Measurements from ENCODE around the gene TRPV4. TPM values are rescaled to one million over a fixed set of nuclear protein-coding genes. Genes with fewer than 3 reads are reported as not detected.
"Not testable (repeated sequence)": the region's sequence is repeated elsewhere in the genome, so short reads cannot be mapped to it uniquely, and the experiment has no call there.

TRPV4 gene
- total and polyA plus RNA-seq, 5 experiments from 2014 or later = not detected

DNA sequence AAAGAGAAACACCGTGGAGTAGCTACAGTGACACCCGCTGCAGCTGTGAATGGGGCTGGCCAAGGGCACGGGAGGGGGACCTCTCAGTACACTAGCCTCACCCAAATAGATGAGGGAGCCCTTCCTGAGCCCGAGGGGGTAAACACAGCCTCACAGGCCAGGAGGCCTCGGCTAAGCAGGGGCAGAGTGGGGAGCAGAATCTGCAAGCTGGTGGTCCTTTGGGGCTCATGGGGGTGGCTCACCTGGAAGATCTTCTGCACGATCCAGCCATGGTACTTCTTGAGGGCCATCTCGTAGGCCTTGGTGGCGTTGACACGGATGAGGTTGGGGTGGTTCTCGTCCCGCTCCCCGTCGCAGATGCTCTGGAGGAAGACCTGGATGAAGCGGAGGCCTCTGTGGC, 22.2 kb upstream of the TRPV4 start:
- Mint-ChIP-seq H3K27me3 (no peaks in the 10 kb centered on the region), H3K4me3 (no peak overlapping the region), H3K9me3 (no peaks in the 10 kb centered on the region), H3K27ac (no peak overlapping the region), H3K36me3 (peaks cover 0 to 34% (median 3%) of the 10 kb centered on the region in 3 donors), H3K4me1 (peaks cover 0 to 10% (median 4%) of the 10 kb centered on the region in 4 donors)
- ATAC-seq (no peak), DNase-seq (no peak)
- POLR2A ChIA-PET = interaction anchor here (1.2 kb wide), 1 partner anchor 23 kb away, joined by 3 read pairs; no protein-coding TSS in a partner anchor

DNA sequence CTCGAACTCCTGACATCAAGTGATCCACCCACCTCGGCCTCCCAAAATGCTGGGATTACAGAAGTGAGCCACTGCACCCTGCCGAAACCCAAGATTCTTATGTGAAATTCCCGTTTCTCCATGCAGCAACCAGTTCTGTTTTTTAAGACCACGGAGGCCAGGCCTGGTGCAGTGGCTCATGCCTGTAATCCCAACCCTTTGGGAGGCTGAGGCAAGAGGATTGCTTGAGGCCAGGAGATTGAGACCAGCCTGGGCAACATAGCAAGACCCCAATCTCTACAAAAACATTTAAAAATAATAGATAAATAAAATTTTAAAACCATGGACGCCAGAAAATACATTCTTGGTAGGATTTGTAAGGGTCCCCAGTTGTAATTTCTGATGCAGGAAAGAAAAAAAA, 17.3 kb upstream of the TRPV4 start:
- not testable (repeated sequence) for DNase-seq

DNA sequence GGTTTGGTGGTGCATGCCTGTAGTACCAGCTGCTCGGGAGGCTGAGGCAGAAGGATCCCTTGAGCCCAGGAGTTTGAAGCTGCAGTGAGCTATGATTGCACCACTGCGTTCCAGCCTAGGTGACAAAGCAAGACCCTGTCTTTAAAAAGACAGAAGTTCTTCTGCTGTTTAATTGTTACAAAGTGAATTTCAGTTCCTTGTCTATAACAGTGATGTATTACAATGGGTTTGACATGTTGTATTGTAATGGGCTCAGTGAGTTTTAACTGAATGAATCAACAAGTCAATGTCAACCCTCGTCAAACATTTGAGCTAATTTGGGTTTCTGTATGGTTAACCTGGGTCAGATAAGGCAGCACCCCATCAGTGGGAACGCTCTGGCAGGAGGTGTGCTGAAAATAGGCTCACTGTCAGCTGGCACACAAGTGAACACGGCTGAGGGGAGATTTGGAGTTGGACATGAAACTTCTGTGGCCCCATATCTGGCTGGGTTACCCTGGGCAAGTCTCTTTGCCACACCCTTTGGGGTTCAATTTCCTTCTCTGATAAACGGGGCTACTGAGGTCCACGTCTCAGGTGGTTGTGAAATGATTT, 14.0 kb upstream of the TRPV4 start:
- H3K9me3 Mint-ChIP-seq = no peaks in the 10 kb centered on the region
- H3K36me3 Mint-ChIP-seq = peaks cover 0 to 11% (median 0%) of the 10 kb centered on the region in 3 donors
- ATAC-seq (no peak), DNase-seq (no peak)
- no peaks in the 10 kb centered on the region for H3K27me3 Mint-ChIP-seq
- POLR2A ChIA-PET = interaction anchor here (0.8 to 1.0 kb wide), 2 partner anchors 39 to 93 kb away, joined by 3 read pairs; no protein-coding TSS in a partner anchor
- H3K4me1 Mint-ChIP-seq = peaks cover 0 to 13% (median 5%) of the 10 kb centered on the region in 4 donors
- no peak overlapping the region for H3K4me3 Mint-ChIP-seq
- H3K27ac Mint-ChIP-seq = peak overlapping the region in 1 of 10 donors; percentile 1

More for the DNA sequence above, 17.3 kb upstream of the TRPV4 start:
- H3K27me3 Mint-ChIP-seq, H3K9me3 Mint-ChIP-seq, POLR2A ChIA-PET, ATAC-seq, H3K4me3 Mint-ChIP-seq, H3K4me1 Mint-ChIP-seq, H3K27ac Mint-ChIP-seq: not testable (repeated sequence)
- H3K36me3 Mint-ChIP-seq = peaks cover 0 to 24% (median 0%) of the 10 kb centered on the region in 3 donors

DNA sequence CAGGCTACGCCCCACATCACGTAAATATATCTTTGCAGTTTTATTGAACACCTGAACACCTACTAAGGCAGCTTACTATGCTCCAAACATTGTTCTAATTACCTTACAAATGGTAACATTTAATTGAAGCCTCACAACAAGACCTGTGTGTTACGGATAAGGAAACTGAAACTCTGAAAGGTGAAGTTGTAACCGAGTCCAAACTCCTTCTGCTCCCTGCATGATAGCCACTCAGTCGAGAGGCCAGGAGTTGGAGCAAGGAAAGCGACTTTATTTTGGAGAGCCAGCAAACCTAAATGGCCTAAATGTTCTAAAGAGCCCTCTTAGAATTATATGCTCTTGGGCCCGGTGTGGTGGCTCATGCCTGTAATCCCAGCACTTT, 12.6 kb upstream of the TRPV4 start:
- peak overlapping the region in 3 of 10 donors; percentile 3 to 21 (median 14) for H3K4me3 Mint-ChIP-seq
- POLR2A ChIA-PET = no interaction called here
- H3K4me1 Mint-ChIP-seq = peaks cover 0 to 13% (median 5%) of the 10 kb centered on the region in 4 donors
- H3K27ac Mint-ChIP-seq = no peak overlapping the region
- DNase-seq (no peak), ATAC-seq (no peak)
- no peaks in the 10 kb centered on the region for H3K9me3 Mint-ChIP-seq
- peaks cover 0 to under 1% (median 0%) of the 10 kb centered on the region in 3 donors for H3K36me3 Mint-ChIP-seq
- no peaks in the 10 kb centered on the region for H3K27me3 Mint-ChIP-seq

DNA sequence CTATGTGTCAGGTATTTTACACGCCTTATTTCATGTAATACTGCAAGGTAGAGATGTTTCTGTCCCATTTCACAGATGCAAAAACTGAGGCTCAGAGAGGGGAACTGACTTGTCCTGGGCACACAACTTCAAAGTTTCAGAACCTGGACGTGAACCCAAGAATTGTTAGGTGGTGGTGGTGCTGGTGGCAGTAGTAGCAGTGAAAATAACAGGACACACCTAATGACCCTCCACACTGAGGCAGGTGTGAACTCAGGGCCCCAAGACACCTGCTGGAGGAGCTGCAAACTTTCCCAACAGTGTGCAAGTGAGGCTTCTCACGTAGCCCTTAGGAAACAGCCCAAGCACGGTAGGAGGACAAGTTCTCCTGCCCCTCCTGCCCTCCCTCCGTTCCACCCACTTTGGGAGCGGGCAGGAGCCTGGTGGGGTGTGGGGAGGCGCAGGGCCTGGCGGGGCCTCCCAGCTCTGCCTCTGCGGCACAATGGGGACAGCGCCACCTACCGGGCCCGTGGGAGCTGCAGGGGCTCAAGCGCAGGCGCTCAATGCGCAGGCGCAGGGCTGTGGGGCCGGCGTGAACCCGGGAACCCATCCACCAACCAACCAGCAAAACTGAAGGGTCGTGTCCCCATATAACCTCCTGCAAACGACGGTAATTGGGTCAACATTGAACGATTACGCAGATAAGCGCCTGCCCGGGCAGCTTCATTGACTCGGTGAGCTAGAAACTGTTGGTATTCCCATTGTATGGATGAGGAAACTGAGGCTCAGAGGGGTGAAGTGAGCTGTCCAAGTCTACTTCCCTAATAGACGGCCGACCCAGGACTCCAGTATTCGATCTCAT, 12.0 kb upstream of the TRPV4 start:
- ATAC-seq (peak; percentile 95 to 98), DNase-seq (peak; percentile 70 to 94 (median 84))
- Mint-ChIP-seq H3K9me3 (no peaks in the 10 kb centered on the region), H3K4me3 (peak overlapping the region in 6 of 10 donors; percentile 3 to 64 (median 28)), H3K27me3 (no peaks in the 10 kb centered on the region), H3K36me3 (no peaks in the 10 kb centered on the region), H3K27ac (no peak overlapping the region), H3K4me1 (peaks cover 0 to 13% (median 5%) of the 10 kb centered on the region in 4 donors)
- POLR2A ChIA-PET = no interaction called here

DNA sequence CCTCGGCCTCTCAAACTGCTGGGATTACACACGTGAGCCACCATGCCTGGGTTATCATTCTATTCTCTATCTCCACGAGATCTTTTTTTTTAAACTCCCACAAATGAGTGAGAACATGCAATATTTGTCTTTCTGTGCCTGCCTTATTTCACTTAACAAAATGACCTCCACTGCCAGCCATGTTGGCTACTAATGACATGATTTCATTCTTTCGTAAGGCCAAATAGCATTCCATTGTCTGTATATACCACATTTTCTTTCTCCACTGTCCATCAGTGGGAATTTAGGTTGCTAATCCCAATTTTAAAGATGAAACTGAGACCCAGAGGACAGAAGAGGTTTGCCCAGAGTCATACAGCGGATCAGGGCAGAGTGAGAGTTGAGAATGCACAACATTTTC, 10.9 kb upstream of the TRPV4 start:
- ATAC-seq = no peak
- H3K4me3 Mint-ChIP-seq = no peak overlapping the region
- H3K4me1 Mint-ChIP-seq = peaks cover 0 to 13% (median 5%) of the 10 kb centered on the region in 4 donors
- peak overlapping the region in 2 of 10 donors; percentile 14 to 29 for H3K27ac Mint-ChIP-seq
- H3K36me3 Mint-ChIP-seq = no peaks in the 10 kb centered on the region
- no peaks in the 10 kb centered on the region for H3K27me3 Mint-ChIP-seq
- POLR2A ChIA-PET = no interaction called here
- H3K9me3 Mint-ChIP-seq = no peaks in the 10 kb centered on the region
- DNase-seq = no peak

DNA sequence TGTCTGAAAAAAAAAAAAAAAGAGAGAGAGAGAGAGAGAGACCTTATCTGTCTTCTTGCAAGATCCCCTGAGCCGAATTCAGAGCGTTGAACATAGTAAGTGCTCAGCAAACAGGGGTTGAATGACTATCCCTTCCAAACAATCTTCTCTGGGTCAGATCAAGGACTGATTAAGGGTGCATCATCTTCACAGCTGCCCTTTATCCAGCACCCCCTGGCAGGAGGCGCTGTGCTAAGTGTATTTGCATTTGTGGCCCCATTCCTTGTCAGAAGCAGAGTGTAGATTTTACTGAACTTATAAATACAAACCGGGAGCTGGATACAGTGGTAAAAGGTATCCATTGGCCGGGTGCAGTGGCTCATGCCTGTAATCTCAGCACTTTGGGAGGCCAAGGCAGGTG, 8.8 kb upstream of the TRPV4 start:
- POLR2A ChIA-PET = no interaction called here
- DNase-seq = no peak
- ATAC-seq = no peak
- Mint-ChIP-seq H3K4me1 (peaks cover 0 to 11% (median 5%) of the 10 kb centered on the region in 4 donors), H3K27me3 (no peaks in the 10 kb centered on the region), H3K36me3 (no peaks in the 10 kb centered on the region), H3K27ac (no peak overlapping the region), H3K4me3 (no peak overlapping the region), H3K9me3 (no peaks in the 10 kb centered on the region)

DNA sequence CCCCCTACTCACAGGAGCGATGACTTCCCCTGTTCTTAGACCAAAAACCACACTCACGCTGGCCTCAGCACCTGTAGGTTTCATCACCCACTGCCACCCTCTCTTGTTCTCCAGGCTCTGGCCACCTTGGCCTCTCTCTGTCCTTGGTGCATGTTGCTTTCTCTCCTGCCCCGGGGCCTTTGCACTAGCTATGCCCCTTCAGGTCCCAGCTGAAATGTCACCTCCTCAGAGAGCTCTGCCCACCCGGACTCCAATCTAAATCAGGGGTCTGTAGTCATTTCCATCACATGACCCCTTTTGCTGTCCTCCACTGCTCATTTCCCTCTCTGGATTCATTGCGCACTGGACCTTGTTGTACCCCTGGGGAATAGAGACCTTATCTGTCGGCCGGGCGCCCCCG, 8.2 kb upstream of the TRPV4 start:
- Mint-ChIP-seq H3K27ac (peak overlapping the region in 1 of 10 donors; percentile 12), H3K4me1 (peaks cover 0 to 11% (median 5%) of the 10 kb centered on the region in 4 donors), H3K27me3 (no peaks in the 10 kb centered on the region), H3K4me3 (no peak overlapping the region), H3K9me3 (no peaks in the 10 kb centered on the region), H3K36me3 (no peaks in the 10 kb centered on the region)
- ATAC-seq (no peak), DNase-seq (no peak)
- POLR2A ChIA-PET = no interaction called here

DNA sequence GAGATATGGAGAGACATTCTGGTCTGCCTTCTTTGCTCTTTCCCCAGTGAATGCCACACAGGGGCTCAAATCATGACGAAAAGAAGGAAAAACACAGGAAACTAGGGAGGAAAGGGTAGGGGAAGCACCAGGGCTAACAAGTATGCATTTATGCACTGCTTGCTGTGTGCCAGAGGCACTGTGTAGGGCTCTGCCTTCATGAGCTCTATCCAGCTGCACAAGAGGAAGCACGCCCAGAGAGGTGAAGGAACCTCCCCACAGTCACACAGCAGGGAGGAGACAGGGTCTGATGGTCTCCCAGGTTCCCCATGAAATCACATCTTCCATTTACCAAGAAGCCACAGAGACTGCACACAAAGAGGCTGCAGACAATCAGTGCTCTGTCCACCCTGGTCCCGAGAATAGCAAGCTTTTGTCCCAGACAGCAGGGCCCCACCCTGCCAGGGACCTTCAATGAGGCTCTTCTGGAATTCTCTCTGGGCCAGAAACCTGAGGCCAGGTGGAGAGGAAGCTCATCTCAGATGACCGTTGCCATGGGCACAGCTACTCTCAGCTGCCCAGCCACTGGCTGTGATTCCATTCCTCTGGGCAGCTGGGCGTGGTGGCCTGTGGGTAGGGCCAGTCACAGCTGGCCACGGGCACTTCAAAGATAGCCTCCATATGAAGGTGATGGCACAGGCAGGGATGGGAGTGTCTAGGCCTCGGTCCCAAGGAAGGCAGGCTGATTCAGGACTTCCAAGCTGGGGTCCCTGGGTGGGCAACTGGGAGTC, 7.3 kb upstream of the TRPV4 start:
- POLR2A ChIA-PET = no interaction called here

DNA sequence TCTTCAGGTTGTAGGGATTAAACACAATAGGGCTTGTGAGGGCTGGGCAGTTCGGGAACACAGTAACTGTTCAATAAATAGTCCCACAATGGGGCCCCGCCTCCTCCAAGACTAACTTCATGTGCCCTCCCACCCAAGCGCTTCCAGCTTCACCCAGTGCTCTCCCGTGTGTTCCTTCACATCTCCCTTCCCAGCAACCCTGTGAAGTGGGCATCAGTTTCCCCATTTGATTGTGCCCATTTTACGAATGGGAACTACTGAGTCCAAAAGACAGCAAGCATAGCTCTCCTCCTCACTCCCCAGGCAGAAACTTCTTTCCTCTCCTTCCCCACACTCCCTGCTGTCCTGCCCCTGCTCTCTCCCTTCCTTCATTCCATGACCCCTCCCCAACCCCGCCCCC, 6.2 kb upstream of the TRPV4 start:
- Mint-ChIP-seq H3K4me1 (peaks cover 0 to 2% (median 0%) of the 10 kb centered on the region in 4 donors), H3K27me3 (peaks cover 2 to 14% (median 3%) of the 10 kb centered on the region in 5 donors), H3K4me3 (no peak overlapping the region), H3K9me3 (no peaks in the 10 kb centered on the region), H3K36me3 (no peaks in the 10 kb centered on the region), H3K27ac (no peak overlapping the region)
- POLR2A ChIA-PET = no interaction called here
- DNase-seq (no peak), ATAC-seq (no peak)

More for the DNA sequence above, 7.3 kb upstream of the TRPV4 start:
- Mint-ChIP-seq H3K27me3 (peaks cover 0 to 4% (median 0%) of the 10 kb centered on the region in 5 donors), H3K36me3 (no peaks in the 10 kb centered on the region), H3K27ac (peak overlapping the region in 1 of 10 donors; percentile 14), H3K4me3 (no peak overlapping the region), H3K9me3 (no peaks in the 10 kb centered on the region), H3K4me1 (peaks cover 0 to 6% (median 4%) of the 10 kb centered on the region in 4 donors)
- DNase-seq (no peak), ATAC-seq (no peak)

DNA sequence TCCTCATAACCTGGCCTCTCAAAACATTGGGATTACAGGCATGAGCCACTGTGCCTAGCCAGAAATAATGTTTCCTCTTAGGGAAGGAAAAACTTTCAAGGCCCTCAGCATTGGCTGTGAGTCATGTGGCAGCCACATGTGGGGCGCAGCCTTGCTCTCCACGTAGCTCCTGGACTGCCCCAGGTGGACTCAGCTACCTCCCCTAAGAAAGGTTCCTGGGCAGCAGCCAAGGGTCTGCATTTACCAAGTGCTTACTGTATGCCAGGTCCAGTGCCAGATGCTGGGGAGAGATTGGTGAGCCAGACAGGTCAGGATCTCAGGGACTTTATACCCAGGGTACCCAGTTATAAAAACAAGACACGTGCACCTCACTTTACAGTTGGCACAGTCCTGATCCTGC, 3.7 kb upstream of the TRPV4 start:
- no peak for DNase-seq
- ATAC-seq = no peak
- Mint-ChIP-seq H3K9me3 (no peaks in the 10 kb centered on the region), H3K4me3 (no peak overlapping the region), H3K27me3 (peaks cover 8 to 32% (median 9%) of the 10 kb centered on the region in 5 donors), H3K36me3 (no peaks in the 10 kb centered on the region), H3K27ac (no peak overlapping the region), H3K4me1 (peaks cover 1 to 5% (median 4%) of the 10 kb centered on the region in 4 donors)
- POLR2A ChIA-PET = interaction anchor here (0.6 kb wide), 1 partner anchor 13 kb away, joined by 8 read pairs; no protein-coding TSS in a partner anchor

DNA sequence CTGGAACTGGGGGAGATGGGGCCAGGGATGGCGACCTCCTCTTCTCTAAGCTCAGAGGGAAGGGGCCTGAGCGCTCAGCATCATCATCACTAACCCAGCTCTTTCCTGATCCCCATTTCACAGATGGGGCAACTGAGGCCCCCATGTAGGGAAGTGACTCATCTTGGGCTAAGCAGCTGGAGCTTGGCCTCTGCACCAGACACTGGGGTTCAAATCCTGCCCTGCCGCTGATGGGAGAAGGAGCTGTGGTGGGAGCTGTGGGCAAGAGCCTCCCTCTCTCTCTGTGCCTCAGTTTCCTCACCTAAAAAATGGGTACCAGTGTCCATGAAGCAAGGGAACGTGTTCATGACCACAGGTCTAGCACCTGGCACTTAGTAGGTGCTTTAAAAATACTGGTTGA, 2.6 kb upstream of the TRPV4 start:
- Mint-ChIP-seq H3K36me3 (no peaks in the 10 kb centered on the region), H3K9me3 (no peaks in the 10 kb centered on the region), H3K27ac (no peak overlapping the region), H3K4me1 (peaks cover 1 to 5% (median 4%) of the 10 kb centered on the region in 4 donors), H3K27me3 (peaks cover 16 to 43% (median 18%) of the 10 kb centered on the region in 5 donors), H3K4me3 (no peak overlapping the region)
- POLR2A ChIA-PET = no interaction called here
- DNase-seq (no peak), ATAC-seq (no peak)

Data from naive thymus-derived CD8-positive, alpha-beta T cell (primary cell).